GDM1 (cell line): ENCODE data around the gene FCRL6.
A peak's percentile ranks its signal among the peaks of the same experiment; 100 is the strongest.

Source experiments
- DNase-seq: peaks from one replicate; lab custom pipeline; 2025; lab: John Stamatoyannopoulos, UW

FCRL6 gene

DNA sequence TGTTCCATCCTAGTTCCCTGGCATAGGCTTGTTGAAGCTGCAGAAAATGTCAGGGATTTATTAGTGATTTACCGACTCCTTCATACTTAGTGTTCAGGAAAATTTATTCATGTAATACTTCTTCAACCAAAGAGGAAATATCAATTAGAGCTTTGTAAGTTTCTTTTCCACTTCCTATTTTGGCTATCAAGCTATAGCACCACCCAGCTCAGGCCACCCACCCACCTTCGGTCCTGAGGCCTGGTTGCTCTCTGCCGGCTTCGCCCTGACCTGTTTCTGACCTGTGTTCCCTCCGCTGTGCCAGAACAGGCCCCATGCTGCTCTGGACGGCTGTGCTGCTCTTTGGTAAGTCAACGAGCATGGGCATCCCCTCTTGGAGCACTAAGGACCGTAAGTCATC is at the start of gene FCRL6:
Gene FCRL6 (plus strand): TSS at position 250 of the 400 bp plus-strand sequence. CDS start 65 bp downstream, at position 315.
- DNase-seq, result no peak

GRCh38 chr1:159753386-159753785 is 48.8 kb upstream of the FCRL6 start:
- DNase-seq, result no peak

DNA sequence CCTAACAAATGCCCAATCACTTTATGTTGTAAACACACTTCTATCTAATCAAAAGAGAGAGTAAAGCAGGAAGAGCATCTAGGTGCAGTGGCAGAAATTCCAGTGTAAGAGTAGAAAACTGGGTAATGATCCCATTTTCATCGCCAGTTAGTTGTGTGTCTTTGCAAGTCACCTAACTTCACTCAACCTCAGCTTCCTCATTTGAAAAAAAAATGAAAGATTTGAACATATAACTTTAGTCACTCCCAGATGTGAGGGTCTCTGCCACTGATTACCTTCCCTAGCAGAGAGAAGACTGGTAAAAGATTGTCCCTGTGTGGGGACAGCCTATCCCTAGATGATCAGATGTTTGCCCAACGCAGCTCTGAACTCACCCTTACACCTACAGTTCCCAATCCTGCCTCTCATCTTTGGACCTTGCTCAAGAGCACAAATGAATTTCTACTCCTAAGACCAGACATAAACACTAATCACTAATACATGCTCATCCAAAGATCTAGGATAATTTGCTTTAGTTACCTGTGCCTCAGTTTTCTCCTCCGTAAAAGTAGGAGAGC is 46.6 kb upstream of the FCRL6 start:
- no peak for DNase-seq

DNA sequence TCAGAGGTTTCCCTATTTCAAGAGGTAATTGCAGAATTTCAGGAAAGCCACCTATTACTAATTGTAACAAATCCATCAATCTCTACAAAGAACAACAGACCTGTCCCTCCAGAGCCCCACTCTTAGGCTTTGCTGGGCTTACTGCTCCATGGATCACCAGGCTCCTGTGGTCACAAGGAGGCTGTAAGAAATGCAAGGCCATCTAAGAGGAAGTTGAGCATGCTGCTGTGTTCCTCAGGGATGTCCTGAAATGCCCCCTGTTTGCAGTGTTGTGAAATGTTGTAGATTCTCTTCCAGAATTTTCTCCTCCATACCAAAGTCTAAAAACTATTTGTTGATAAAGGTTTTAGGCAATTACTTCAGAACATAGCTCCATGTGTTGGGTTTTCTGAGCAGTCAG is 45.8 kb upstream of the FCRL6 start:
- peak; percentile 40 for DNase-seq

- DNase-seq, result no peak
These were observed 38.5 kb upstream of the FCRL6 start for GRCh38 chr1:159763686-159764085.

GRCh38 chr1:159765806-159766205 is 36.4 kb upstream of the FCRL6 start:
- no peak for DNase-seq

- DNase-seq, result no peak
These were observed 30.8 kb upstream of the FCRL6 start for GRCh38 chr1:159771127-159771895.

- DNase-seq, result no peak
These were observed 27.7 kb upstream of the FCRL6 start for GRCh38 chr1:159774465-159774864.

DNA sequence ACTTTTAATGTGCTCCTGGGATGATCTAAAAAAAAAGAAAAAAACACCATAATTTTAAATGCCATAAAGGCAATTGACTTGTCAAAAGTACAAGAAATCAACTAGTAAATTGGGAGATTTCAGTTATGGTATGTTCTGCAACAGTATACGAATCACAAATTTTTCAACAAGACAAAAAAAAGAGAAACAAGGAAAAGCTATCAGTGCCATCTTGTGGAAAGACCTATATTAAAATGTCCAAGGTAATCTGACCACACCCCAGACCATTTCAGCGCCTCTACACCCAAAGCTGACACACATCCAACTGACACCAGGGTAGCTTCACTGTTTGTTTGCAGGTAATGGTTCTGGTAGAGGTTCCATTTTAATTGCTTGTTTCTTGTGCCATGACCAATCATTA is 26.4 kb upstream of the FCRL6 start:
- DNase-seq, result no peak

GRCh38 chr1:159778266-159778665 is 23.9 kb upstream of the FCRL6 start:
- DNase-seq, result no peak

- DNase-seq, result no peak
These were observed 22.7 kb upstream of the FCRL6 start for GRCh38 chr1:159779403-159779851.

DNA sequence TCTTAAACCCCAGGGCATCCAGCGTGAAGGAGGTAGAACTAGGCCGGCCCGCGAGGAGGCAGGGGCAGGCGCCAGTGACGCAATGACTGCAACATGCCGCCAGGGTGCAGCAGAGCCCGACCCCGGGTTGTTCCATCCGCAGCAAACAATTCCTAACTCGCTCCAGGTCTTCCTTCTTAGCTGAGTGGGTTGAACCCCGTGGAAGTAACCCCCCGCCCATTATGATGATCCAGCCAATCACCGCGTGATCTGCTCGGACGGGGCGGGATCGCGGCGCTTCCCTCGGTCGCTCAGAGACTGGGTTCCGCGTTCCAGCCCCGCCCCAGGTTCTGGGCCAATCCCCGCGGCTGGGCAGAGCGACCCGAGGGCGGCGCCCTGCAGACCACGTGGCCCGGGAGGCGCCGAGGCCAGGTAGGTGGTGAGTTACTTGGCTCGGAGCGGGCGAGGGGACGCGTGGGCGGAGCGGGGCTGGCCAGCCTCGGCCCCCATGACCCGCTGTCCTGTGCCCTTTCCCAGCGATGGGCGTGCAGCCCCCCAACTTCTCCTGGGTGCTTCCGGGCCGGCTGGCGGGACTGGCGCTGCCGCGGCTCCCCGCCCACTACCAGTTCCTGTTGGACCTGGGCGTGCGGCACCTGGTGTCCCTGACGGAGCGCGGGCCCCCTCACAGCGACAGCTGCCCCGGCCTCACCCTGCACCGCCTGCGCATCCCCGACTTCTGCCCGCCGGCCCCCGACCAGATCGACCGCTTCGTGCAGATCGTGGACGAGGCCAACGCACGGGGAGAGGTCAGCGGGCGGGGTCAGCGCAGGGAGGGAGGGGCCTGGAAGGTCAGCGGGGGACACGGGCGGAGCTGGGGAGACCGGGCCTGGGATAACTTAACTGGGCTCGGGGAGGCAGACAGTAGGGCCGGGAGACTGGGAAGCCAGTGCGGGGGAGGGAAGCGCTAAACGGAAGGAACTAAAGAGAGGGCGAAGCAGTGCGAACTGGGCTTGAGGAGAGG is 21.3 kb upstream of the FCRL6 start, which contains the start of gene DUSP23:
Gene DUSP23 (plus strand): TSS at position 380 of the 1,000 bp plus-strand sequence. CDS start 139 bp downstream, at position 519.
- DNase-seq, result peak; percentile 96

DNA sequence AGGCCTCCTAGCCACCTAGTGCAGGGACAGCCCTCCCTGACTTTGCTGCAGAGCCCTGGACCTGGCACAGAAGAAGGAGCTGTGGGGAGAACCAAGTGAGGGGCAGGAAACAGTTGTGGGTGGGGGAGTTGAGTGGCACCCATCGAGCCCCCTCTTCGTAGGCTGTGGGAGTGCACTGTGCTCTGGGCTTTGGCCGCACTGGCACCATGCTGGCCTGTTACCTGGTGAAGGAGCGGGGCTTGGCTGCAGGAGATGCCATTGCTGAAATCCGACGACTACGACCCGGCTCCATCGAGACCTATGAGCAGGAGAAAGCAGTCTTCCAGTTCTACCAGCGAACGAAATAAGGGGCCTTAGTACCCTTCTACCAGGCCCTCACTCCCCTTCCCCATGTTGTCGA is 20.2 kb upstream of the FCRL6 start:
- no peak for DNase-seq

GRCh38 chr1:159783724-159784123 is 18.4 kb upstream of the FCRL6 start:
- no peak for DNase-seq

GRCh38 chr1:159786465-159786864 is 15.7 kb upstream of the FCRL6 start:
- DNase-seq, result no peak

GRCh38 chr1:159786966-159787365 is 15.2 kb upstream of the FCRL6 start:
- DNase-seq, result no peak

DNA sequence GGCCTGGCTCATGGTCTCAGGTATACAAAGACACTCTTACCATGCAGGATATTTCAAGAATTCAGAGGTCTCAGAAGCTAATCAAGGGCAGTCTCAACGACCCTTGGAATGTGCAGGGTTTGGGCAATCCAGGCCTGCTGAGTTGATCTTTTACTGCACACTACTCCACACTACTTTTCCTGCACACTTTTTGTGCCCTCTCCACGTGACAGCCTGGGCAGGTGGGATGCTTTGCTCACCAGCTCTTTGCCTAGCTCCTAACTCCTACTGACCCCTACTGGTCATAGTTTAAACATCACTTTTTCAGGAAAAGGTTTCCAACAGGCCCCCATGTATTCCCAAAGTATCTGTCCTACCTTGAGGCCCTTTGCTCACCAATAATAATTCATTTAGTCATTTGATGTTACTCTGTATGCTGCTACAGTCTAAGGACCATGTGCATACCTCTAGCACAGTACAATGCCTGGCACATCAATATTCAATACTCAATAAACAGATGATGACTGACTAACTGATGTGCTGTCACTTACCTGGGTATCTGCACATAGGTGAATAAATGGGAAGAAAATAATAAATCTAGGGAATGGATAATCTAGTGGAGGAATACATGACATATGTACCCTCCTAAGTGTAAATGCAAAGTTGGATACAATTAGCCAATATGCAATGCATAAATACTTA is 11.8 kb upstream of the FCRL6 start:
- DNase-seq, result peak; percentile 2

DNA sequence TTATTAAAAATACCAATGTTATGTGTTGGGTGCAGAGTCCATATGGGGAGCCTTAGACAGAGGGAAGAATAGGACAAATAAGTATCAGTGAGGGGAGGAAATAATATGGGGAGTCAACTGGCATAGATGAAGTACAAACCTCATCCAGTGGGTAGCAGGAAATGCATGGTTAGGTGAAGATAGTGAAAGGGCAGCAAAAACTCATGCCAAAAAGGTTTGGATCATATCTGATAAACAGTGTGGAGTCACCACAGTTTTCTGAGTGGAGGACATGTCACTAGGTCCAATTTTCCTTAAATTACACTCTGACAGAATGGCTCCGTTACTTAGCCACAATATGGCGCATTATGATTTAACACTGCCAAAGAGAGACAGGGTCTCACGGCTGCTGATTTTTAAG is 11.1 kb upstream of the FCRL6 start:
- DNase-seq, result no peak

GRCh38 chr1:159791461-159791860 is 10.7 kb upstream of the FCRL6 start:
- no peak for DNase-seq

DNA sequence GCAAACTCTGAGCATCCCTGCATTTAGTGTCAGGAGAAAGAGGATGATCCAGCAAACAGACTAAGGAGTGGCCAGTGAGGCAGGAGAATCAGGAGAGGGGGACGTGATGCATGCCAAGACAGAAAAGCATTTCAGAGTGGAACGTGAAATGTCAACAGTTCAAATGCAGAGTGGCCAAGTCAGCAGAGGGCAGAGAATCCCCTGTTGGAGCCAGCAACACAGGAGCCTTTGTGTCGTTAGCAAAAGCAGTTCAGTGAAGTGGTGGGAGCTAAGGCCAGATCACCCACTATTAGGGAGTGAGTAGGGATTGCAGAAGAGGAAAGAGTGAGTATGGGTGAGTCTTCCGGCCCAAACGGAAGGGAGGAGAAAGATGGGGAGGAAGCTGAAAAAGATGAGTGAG is 6.6 kb upstream of the FCRL6 start:
- no peak for DNase-seq

DNA sequence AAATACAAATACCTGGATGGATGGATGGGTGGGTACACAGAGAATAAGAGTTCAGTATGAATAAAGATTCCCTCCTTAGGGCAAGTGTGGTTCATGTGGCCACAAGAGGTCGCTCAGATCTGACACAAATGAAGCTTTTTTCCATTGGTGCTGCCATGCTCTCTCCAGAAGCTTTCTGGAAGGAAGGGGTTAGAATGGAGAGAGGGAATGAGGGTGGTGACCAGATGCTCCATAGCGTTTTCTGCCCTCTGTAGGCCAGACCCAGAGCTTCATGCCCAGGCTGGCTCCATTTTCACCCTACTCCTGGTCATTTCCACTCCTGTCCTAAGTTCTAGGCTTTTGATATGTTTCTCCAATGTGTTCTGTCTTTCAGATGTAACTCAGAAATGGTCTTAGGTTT is 3.3 kb upstream of the FCRL6 start:
- peak; percentile 41 for DNase-seq
